DMS 273 (cell line): Measurements from ENCODE around the gene ARHGAP4.

Experiments
- DNase-seq: peaks from one replicate; lab custom pipeline; 2025; ENCODE audit not compliant: unreplicated experiment; lab: John Stamatoyannopoulos, UW

ARHGAP4 gene

GRCh38 chrX:153945956-153946943, 20.2 kb upstream of the ARHGAP4 start:
- no peak for DNase-seq

- no peak for DNase-seq
These were observed 18.7 kb upstream of the ARHGAP4 start for GRCh38 chrX:153944800-153945150.

- DNase-seq: no peak
These were observed 18.2 kb upstream of the ARHGAP4 start, which contains the start of gene RENBP for GRCh38 chrX:153944140-153944799. RENBP (minus strand) TSS chrX:153944643; CDS start chrX:153944610, 33 bp downstream.

- DNase-seq: no peak
These were observed 15.5 kb upstream of the ARHGAP4 start for GRCh38 chrX:153941336-153942252.

- DNase-seq: peak; percentile 49
These were observed 13.5 kb upstream of the ARHGAP4 start for GRCh38 chrX:153939573-153939972.

GRCh38 chrX:153938226-153938786, 12.2 kb upstream of the ARHGAP4 start:
- peak; percentile 47 for DNase-seq

GRCh38 chrX:153937056-153937455, 11.0 kb upstream of the ARHGAP4 start:
- no peak for DNase-seq

GRCh38 chrX:153935326-153935851, 9.3 kb upstream of the ARHGAP4 start:
- no peak for DNase-seq

GRCh38 chrX:153934762-153935325, 8.8 kb upstream of the ARHGAP4 start, which contains the start of gene NAA10:
NAA10 (minus strand) TSS chrX:153935037; CDS start chrX:153934904, 133 bp downstream.
- DNase-seq: peak; percentile 92

GRCh38 chrX:153934148-153934761, 8.2 kb upstream of the ARHGAP4 start:
- DNase-seq: no peak

GRCh38 chrX:153933748-153934147, 7.7 kb upstream of the ARHGAP4 start:
- no peak for DNase-seq

- DNase-seq: no peak
These were observed 6.3 kb upstream of the ARHGAP4 start for GRCh38 chrX:153932220-153932915.

GRCh38 chrX:153931748-153932147, 5.7 kb upstream of the ARHGAP4 start:
- DNase-seq: no peak

GRCh38 chrX:153931151-153931550, 5.1 kb upstream of the ARHGAP4 start:
- DNase-seq: no peak

GRCh38 chrX:153930011-153930910, 4.2 kb upstream of the ARHGAP4 start:
- DNase-seq: no peak

GRCh38 chrX:153929576-153929975, 3.5 kb upstream of the ARHGAP4 start:
- no peak for DNase-seq

GRCh38 chrX:153928846-153929245, 2.8 kb upstream of the ARHGAP4 start:
- DNase-seq: peak; percentile 52
